HK-2 (cell line): ENCODE results near the gene RADIL.

Experiments used
- DNase-seq: peaks from one replicate; pipeline ENCODE4 v3.0.0-alpha.2; 2018; ENCODE audit not compliant: unreplicated experiment

Gene RADIL

DNA sequence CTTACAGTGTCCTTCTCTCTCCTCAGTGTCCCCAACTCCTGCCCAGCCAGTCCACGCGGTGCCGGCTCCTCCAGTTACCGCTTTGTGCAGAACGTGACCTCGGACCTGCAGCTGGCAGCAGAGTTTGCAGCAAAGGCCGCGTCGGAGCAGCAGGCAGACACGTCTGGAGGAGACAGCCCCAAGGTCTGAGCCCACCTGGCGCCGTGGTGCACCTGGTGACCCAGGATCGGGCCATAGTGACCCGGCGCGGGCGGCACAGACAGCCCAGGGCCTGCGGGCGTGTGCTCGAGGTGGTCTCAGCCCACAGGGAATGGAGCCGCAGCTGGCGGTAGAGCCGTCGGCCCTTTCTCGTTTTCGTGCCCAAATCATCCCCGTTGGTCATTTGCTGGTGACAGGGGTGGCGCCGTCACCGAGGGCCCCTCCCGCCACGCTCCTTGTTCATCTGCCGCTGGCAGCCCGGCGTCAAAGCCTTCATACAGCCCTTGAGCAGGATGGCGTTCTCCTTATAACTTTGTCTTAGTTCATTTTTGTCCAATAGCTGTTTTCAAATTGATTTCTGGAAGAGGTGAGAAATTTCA, 129.0 kb downstream of the RADIL start:
- no peak for DNase-seq

DNA sequence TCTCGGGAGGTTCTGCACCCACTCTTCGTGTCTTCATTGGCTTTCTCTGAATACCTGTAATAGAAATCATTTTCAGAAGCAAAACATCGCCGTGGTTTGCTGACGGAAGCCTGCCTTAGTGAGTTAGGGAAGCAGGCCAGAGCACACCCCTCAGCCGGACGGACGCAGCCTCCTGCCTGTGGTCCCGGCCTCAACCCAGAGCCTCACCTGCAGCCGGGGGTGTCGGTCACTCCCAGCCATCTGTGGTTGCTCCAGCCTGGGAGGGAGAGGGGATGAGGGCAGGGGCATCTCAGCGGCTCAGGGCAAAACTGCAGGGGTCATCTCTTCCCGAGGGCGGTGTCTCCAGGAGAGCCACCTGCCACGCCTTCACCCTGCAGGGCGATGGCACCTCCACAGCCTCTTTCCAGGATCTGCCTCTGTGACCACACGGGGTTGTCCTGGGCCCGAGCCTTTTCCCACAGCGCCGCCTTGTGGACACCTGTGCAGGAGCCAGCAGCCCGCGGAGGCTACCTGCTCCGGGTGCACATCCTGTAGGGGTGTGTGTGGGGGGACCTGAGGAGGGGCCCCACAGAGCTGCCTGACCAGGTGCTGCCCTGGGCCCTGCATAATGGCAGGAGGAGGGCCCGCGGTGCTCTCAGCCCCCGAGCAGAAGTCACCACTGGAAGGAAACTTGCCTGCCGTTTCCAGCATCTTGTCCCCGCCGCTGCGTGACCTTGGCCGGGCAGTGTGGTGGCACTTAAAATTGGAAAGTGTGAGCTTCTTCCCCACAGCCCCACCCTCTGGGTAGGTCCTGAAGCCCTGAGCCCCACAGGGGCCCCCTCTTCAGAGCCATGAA, 129.7 kb downstream of the RADIL start:
- DNase-seq = peak; percentile 83

GRCh38 chr7:4751398-4751947, 132.0 kb downstream of the RADIL start:
- no peak for DNase-seq

- no peak for DNase-seq
Observed at GRCh38 chr7:4749798-4750197, 133.7 kb downstream of the RADIL start.

- no peak for DNase-seq
Observed at GRCh38 chr7:4749363-4749762, 134.2 kb downstream of the RADIL start.
